GM23338 (cell line): Measurements from ENCODE around the gene RFWD3. TPM values are rescaled to one million over a fixed set of nuclear protein-coding genes. Genes with fewer than 3 reads are reported as not detected.

Experiments used
- ATAC-seq: fragments of 200-7000 bp; cut with Tn5 transposase; 3 replicates; pipeline ENCODE4 v1.9.1; 2020
- DNase-seq: peaks from one replicate; pipeline ENCODE4 v3.0.0-alpha.2; 2015; ENCODE audit warnings: low spot score
- H2AFZ ChIP-seq: fragments of 200-600 bp; sonication (generic); 2 replicates; pipeline ENCODE4 v1.8.0; 2016; ENCODE audit warnings: antibody characterized with exemption, mild to moderate bottlenecking, moderate library complexity
- H3F3A ChIP-seq: fragments of 200-600 bp; sonication (generic); replicated peaks from 2 replicates; pipeline ENCODE4 v1.8.0; 2017; ENCODE audit warnings: antibody characterized with exemption, mixed run types, low read depth
- H3K27ac ChIP-seq: fragments of 200-600 bp; sonication (generic); 2 replicates; pipeline ENCODE4 v1.6.1; 2016; ENCODE audit warnings: low read depth
- H3K27me3 ChIP-seq: fragments of 200-600 bp; sonication (generic); 2 replicates; pipeline ENCODE4 v1.8.0; 2016; ENCODE audit warnings: mild to moderate bottlenecking, mixed run types, moderate library complexity; ENCODE audit not compliant: insufficient read depth
- H3K36me3 ChIP-seq: fragments of 200-600 bp; sonication (generic); 2 replicates; pipeline ENCODE4 v1.8.0; 2016; ENCODE audit warnings: mild to moderate bottlenecking; ENCODE audit not compliant: insufficient read depth
- H3K4me1 ChIP-seq: fragments of 200-600 bp; sonication (generic); 2 replicates; pipeline ENCODE4 v1.8.0; 2016; ENCODE audit warnings: mild to moderate bottlenecking, moderate library complexity; ENCODE audit not compliant: insufficient read depth
- H3K4me2 ChIP-seq: fragments of 200-600 bp; sonication (generic); 2 replicates; pipeline ENCODE4 v1.7.1; 2017; ENCODE audit warnings: mixed run types
- H3K4me3 ChIP-seq: fragments of 200-600 bp; sonication (generic); 2 replicates; pipeline ENCODE4 v1.6.1; 2016; ENCODE audit warnings: mixed run types
- H3K79me2 ChIP-seq: fragments of 200-600 bp; sonication (generic); replicated peaks from 2 replicates; pipeline ENCODE4 v1.8.0; 2017; ENCODE audit warnings: mild to moderate bottlenecking; ENCODE audit not compliant: insufficient read depth
- H3K9me2 ChIP-seq: fragments of 200-600 bp; sonication (generic); 2 replicates; pipeline ENCODE4 v1.8.0; 2017; ENCODE audit not compliant: insufficient read depth
- H4K20me1 ChIP-seq: fragments of 200-600 bp; sonication (generic); replicated peaks from 2 replicates; pipeline ENCODE4 v1.8.0; 2017; ENCODE audit warnings: mild to moderate bottlenecking; ENCODE audit not compliant: insufficient read depth
- H3K27ac Mint-ChIP-seq: 2 replicates; pipeline ENCODE4 v1.8.0; 2020; ENCODE audit warnings: inconsistent platforms, mild to moderate bottlenecking, moderate library complexity, mixed read lengths
- H3K27me3 Mint-ChIP-seq: 3 replicates; pipeline ENCODE4 v1.8.0; 2022; ENCODE audit warnings: low read depth, mild to moderate bottlenecking, moderate library complexity, mixed read lengths, inconsistent platforms; ENCODE audit not compliant: insufficient read depth, poor library complexity
- H3K36me3 Mint-ChIP-seq: 3 replicates; pipeline ENCODE4 v1.8.0; 2021; ENCODE audit warnings: low read depth, mild to moderate bottlenecking, inconsistent platforms, moderate library complexity, mixed read lengths
- H3K4me1 Mint-ChIP-seq: 3 replicates; pipeline ENCODE4 v1.8.0; 2020; ENCODE audit warnings: mild to moderate bottlenecking, inconsistent platforms, mixed read lengths
- H3K4me3 Mint-ChIP-seq: 3 replicates; pipeline ENCODE4 v1.8.0; 2021; ENCODE audit warnings: moderate library complexity, mild to moderate bottlenecking, inconsistent platforms, mixed read lengths
- H3K9me3 Mint-ChIP-seq: 3 replicates; pipeline ENCODE4 v1.8.0; 2020; ENCODE audit warnings: moderate library complexity, mild to moderate bottlenecking, inconsistent platforms, mixed read lengths
- CREB1 ChIP-seq: fragments of 250-450 bp; sonication (Bioruptor Pico); IDR thresholded peaks from 2 replicates; pipeline ENCODE4 v1.5.0; 2020; ENCODE audit warnings: low read depth, mild to moderate bottlenecking, moderate library complexity
- EZH2 ChIP-seq: fragments of 200-600 bp; sonication (generic); IDR thresholded peaks from one replicate; pipeline ENCODE4 v1.8.0; 2017; ENCODE audit warnings: antibody characterized with exemption, mild to moderate bottlenecking, low read depth; ENCODE audit not compliant: unreplicated experiment
- EZH2phosphoT487 ChIP-seq: fragments of 200-600 bp; sonication (generic); IDR thresholded peaks from one replicate; pipeline ENCODE4 v1.8.1; 2018; ENCODE audit warnings: antibody characterized with exemption; ENCODE audit not compliant: unreplicated experiment
- JUNB ChIP-seq: IDR thresholded peaks from one replicate; pipeline ENCODE4 v1.6.1; 2016; ENCODE audit warnings: antibody characterized with exemption; ENCODE audit not compliant: unreplicated experiment
- NANOG ChIP-seq: IDR thresholded peaks from 2 replicates; pipeline ENCODE4 v1.6.1; 2016; ENCODE audit warnings: antibody characterized with exemption, borderline replicate concordance
- POLR2AphosphoS5 ChIP-seq: IDR thresholded peaks from 2 replicates; pipeline ENCODE4 v1.6.1; 2016; ENCODE audit warnings: antibody characterized with exemption, low read depth
- STAT1 ChIP-seq: IDR thresholded peaks from one replicate; pipeline ENCODE4 v1.6.1; 2016; ENCODE audit warnings: antibody characterized with exemption; ENCODE audit not compliant: unreplicated experiment
- ZNF114 ChIP-seq: fragments of 250-450 bp; sonication (Bioruptor Pico); IDR thresholded peaks from 2 replicates; pipeline ENCODE4 v1.5.0; 2020; ENCODE audit warnings: mild to moderate bottlenecking, moderate library complexity
- ZNF331 ChIP-seq: fragments of 250-450 bp; sonication (Bioruptor Pico); IDR thresholded peaks from 2 replicates; pipeline ENCODE4 v1.5.0; 2020; ENCODE audit warnings: low read depth, mild to moderate bottlenecking, moderate library complexity
- polyA plus RNA-seq: library from polyadenylated mRNA; unstranded; fragments of >200 nt; fragmentation: Nextera tagmentation; extraction: Ambion mirVana; gene quantifications from 2 replicates; pipeline ENCODE4 v1.2.1, GENCODE V29; 2016
- total RNA-seq: library from RNA; depleted of rRNA; stranded (reverse); fragments of >200 nt; shearing (Covaris generic); gene quantifications from 2 replicates; pipeline ENCODE4 v1.2.3, GENCODE V29; 2014
- TF ChIP-seq, protein P1 (sequence below): IDR thresholded peaks from one replicate; pipeline ENCODE4 v1.6.1; 2018; ENCODE audit warnings: antibody characterized with exemption; ENCODE audit not compliant: unreplicated experiment
- TF ChIP-seq, protein P2 (sequence below): fragments of 250-450 bp; sonication (Bioruptor Pico); IDR thresholded peaks from 2 replicates; pipeline ENCODE4 v1.5.0; 2020; ENCODE audit warnings: mild to moderate bottlenecking, moderate library complexity
- TF ChIP-seq, protein P3 (sequence below): IDR thresholded peaks from 2 replicates; pipeline ENCODE4 v1.6.1; 2016; ENCODE audit warnings: antibody characterized with exemption
- TF ChIP-seq, protein P4 (sequence below), 2 experiments: fragments of 200-600 bp in 1 of 2; sonication (generic) in 1 of 2; conservative IDR thresholded peaks; 2 replicates each; pipeline versions ENCODE4 v1.5.1 to v1.6.1; 2016 to 2017; ENCODE audit warnings: antibody characterized with exemption in 2 of 2, low read depth in 2 of 2, mild to moderate bottlenecking in 2 of 2, moderate library complexity in 1 of 2

The RFWD3 gene
- total and polyA plus RNA-seq, 2 experiments from 2014 or later, result 27.6 to 113 TPM

DNA sequence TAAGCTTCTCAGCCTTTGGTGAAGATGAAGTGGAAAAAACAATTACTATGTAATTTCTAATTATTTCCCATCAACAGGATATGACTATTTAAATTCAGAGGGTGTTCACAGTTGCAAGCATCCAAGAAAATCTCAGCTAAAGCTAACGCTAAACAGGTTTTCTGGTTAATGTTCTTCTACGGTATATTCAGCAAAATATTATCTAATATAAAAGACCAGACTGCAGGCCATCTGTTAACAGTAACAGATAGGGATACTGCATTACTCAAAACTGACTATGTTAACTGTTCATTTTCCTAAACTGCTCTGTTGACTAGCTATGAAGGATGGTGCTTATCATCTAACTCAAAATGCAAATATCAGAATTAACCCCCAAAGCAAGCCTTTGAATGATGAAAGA, 92.5 kb downstream of the RFWD3 start:
- Mint-ChIP-seq H3K4me1 (peaks cover 14% of the 10 kb centered on the region; the same call in 2 of the 3 replicates), H3K36me3 (no peaks in the 10 kb centered on the region), H3K4me3 (no peak overlapping the region), H3K9me3 (no peaks in the 10 kb centered on the region), H3K27ac (no peak overlapping the region), H3K27me3 (no peaks in the 10 kb centered on the region)
- TF ChIP-seq, protein P1, sequence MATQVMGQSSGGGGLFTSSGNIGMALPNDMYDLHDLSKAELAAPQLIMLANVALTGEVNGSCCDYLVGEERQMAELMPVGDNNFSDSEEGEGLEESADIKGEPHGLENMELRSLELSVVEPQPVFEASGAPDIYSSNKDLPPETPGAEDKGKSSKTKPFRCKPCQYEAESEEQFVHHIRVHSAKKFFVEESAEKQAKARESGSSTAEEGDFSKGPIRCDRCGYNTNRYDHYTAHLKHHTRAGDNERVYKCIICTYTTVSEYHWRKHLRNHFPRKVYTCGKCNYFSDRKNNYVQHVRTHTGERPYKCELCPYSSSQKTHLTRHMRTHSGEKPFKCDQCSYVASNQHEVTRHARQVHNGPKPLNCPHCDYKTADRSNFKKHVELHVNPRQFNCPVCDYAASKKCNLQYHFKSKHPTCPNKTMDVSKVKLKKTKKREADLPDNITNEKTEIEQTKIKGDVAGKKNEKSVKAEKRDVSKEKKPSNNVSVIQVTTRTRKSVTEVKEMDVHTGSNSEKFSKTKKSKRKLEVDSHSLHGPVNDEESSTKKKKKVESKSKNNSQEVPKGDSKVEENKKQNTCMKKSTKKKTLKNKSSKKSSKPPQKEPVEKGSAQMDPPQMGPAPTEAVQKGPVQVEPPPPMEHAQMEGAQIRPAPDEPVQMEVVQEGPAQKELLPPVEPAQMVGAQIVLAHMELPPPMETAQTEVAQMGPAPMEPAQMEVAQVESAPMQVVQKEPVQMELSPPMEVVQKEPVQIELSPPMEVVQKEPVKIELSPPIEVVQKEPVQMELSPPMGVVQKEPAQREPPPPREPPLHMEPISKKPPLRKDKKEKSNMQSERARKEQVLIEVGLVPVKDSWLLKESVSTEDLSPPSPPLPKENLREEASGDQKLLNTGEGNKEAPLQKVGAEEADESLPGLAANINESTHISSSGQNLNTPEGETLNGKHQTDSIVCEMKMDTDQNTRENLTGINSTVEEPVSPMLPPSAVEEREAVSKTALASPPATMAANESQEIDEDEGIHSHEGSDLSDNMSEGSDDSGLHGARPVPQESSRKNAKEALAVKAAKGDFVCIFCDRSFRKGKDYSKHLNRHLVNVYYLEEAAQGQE, result no peak
- TF ChIP-seq EZH2 (no peak), STAT1 (no peak), ZNF331 (CRISPR knock-in tag) (no peak), POLR2AphosphoS5 (no peak), CREB1 (CRISPR knock-in tag) (no peak), JUNB (no peak), EZH2phosphoT487 (no peak), ZNF114 (CRISPR knock-in tag) (no peak), NANOG (no peak)
- TF ChIP-seq, protein P2, sequence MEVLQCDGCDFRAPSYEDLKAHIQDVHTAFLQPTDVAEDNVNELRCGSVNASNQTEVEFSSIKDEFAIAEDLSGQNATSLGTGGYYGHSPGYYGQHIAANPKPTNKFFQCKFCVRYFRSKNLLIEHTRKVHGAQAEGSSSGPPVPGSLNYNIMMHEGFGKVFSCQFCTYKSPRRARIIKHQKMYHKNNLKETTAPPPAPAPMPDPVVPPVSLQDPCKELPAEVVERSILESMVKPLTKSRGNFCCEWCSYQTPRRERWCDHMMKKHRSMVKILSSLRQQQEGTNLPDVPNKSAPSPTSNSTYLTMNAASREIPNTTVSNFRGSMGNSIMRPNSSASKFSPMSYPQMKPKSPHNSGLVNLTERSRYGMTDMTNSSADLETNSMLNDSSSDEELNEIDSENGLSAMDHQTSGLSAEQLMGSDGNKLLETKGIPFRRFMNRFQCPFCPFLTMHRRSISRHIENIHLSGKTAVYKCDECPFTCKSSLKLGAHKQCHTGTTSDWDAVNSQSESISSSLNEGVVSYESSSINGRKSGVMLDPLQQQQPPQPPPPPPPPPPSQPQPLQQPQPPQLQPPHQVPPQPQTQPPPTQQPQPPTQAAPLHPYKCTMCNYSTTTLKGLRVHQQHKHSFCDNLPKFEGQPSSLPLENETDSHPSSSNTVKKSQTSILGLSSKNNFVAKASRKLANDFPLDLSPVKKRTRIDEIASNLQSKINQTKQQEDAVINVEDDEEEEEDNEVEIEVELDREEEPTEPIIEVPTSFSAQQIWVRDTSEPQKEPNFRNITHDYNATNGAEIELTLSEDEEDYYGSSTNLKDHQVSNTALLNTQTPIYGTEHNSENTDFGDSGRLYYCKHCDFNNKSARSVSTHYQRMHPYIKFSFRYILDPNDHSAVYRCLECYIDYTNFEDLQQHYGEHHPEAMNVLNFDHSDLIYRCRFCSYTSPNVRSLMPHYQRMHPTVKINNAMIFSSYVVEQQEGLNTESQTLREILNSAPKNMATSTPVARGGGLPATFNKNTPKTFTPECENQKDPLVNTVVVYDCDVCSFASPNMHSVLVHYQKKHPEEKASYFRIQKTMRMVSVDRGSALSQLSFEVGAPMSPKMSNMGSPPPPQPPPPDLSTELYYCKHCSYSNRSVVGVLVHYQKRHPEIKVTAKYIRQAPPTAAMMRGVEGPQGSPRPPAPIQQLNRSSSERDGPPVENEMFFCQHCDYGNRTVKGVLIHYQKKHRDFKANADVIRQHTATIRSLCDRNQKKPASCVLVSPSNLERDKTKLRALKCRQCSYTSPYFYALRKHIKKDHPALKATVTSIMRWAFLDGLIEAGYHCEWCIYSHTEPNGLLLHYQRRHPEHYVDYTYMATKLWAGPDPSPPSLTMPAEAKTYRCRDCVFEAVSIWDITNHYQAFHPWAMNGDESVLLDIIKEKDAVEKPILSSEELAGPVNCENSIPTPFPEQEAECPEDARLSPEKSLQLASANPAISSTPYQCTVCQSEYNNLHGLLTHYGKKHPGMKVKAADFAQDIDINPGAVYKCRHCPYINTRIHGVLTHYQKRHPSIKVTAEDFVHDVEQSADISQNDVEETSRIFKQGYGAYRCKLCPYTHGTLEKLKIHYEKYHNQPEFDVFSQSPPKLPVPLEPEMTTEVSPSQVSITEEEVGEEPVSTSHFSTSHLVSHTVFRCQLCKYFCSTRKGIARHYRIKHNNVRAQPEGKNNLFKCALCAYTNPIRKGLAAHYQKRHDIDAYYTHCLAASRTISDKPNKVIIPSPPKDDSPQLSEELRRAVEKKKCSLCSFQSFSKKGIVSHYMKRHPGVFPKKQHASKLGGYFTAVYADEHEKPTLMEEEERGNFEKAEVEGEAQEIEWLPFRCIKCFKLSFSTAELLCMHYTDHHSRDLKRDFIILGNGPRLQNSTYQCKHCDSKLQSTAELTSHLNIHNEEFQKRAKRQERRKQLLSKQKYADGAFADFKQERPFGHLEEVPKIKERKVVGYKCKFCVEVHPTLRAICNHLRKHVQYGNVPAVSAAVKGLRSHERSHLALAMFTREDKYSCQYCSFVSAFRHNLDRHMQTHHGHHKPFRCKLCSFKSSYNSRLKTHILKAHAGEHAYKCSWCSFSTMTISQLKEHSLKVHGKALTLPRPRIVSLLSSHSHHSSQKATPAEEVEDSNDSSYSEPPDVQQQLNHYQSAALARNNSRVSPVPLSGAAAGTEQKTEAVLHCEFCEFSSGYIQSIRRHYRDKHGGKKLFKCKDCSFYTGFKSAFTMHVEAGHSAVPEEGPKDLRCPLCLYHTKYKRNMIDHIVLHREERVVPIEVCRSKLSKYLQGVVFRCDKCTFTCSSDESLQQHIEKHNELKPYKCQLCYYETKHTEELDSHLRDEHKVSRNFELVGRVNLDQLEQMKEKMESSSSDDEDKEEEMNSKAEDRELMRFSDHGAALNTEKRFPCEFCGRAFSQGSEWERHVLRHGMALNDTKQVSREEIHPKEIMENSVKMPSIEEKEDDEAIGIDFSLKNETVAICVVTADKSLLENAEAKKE (CRISPR knock-in tag), result no peak
- TF ChIP-seq, protein P3, sequence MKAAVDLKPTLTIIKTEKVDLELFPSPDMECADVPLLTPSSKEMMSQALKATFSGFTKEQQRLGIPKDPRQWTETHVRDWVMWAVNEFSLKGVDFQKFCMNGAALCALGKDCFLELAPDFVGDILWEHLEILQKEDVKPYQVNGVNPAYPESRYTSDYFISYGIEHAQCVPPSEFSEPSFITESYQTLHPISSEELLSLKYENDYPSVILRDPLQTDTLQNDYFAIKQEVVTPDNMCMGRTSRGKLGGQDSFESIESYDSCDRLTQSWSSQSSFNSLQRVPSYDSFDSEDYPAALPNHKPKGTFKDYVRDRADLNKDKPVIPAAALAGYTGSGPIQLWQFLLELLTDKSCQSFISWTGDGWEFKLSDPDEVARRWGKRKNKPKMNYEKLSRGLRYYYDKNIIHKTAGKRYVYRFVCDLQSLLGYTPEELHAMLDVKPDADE, result no peak
- TF ChIP-seq, protein P4, sequence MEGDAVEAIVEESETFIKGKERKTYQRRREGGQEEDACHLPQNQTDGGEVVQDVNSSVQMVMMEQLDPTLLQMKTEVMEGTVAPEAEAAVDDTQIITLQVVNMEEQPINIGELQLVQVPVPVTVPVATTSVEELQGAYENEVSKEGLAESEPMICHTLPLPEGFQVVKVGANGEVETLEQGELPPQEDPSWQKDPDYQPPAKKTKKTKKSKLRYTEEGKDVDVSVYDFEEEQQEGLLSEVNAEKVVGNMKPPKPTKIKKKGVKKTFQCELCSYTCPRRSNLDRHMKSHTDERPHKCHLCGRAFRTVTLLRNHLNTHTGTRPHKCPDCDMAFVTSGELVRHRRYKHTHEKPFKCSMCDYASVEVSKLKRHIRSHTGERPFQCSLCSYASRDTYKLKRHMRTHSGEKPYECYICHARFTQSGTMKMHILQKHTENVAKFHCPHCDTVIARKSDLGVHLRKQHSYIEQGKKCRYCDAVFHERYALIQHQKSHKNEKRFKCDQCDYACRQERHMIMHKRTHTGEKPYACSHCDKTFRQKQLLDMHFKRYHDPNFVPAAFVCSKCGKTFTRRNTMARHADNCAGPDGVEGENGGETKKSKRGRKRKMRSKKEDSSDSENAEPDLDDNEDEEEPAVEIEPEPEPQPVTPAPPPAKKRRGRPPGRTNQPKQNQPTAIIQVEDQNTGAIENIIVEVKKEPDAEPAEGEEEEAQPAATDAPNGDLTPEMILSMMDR (conservative IDR thresholded peaks at IDR 0.05; ENCODE audit: low read depth in 2 of 2), result no peak
- Histone ChIP-seq H3K36me3 (no peaks in the 10 kb centered on the region), H3K4me2 (no peak overlapping the region), H3K79me2 (peaks cover 99% of the 10 kb centered on the region), H2AFZ (no peak overlapping the region), H3K4me3 (no peak overlapping the region), H3K27ac (no peak overlapping the region), H3K27me3 (no peaks in the 10 kb centered on the region), H3K4me1 (0 out of 2 replicates have a peak, but pooled peaks cover 10% of the 10 kb centered on the region), H3K9me2 (no peaks in the 10 kb centered on the region), H4K20me1 (peaks cover 59% of the 10 kb centered on the region), H3F3A (no peaks in the 10 kb centered on the region)
- ATAC-seq (no peak), DNase-seq (no peak)
